K562 (cell line): ENCODE measurements around the gene OR14A16. TPM values are rescaled to one million over a fixed set of nuclear protein-coding genes. Genes with fewer than 3 reads are reported as not detected.
A peak's percentile ranks its signal among the peaks of the same experiment; 100 is the strongest.

Experiments
- CBFA2T3 ChIP-seq: fragments of 450-650 bp; IDR thresholded peaks from 2 replicates; pipeline ENCODE4 v1.6.1; 2017
- CEBPG ChIP-seq, 3 experiments: fragments of 200-800 bp in 1 of 3; sonication (Bioruptor generic) in 1 of 3; sonication (generic) in 1 of 3; formaldehyde crosslinking in 1 of 3; IDR thresholded peaks in 2 of 3; conservative IDR thresholded peaks in 1 of 3; 2 replicates each; pipeline versions ENCODE4 v1.6.1 to v1.8.0; 2016 to 2022; ENCODE audit warnings: missing compliant biosample characterization in 2 of 3, missing genetic modification characterization in 2 of 3, mild to moderate bottlenecking in 1 of 3, missing genetic modification reagents in 1 of 3
- EP400 ChIP-seq: fragments of 450-650 bp; IDR thresholded peaks from 2 replicates; pipeline ENCODE4 v1.6.1; 2017; ENCODE audit warnings: antibody characterized with exemption, mild to moderate bottlenecking, moderate library complexity
- GTF3C2 ChIP-seq: IDR thresholded peaks from 3 replicates; pipeline ENCODE4 v1.6.1; 2011; ENCODE audit warnings: borderline replicate concordance, mild to moderate bottlenecking, moderate library complexity; ENCODE audit not compliant: insufficient read length; ENCODE audit errors: extremely low read depth
- IRF9 ChIP-seq: fragments of 450-650 bp; IDR thresholded peaks from 2 replicates; pipeline ENCODE4 v1.6.1; 2016; ENCODE audit warnings: missing biosample characterization, missing genetic modification characterization
- NCOA6 ChIP-seq: fragments of 450-650 bp; IDR thresholded peaks from 2 replicates; pipeline ENCODE4 v1.6.1; 2017; ENCODE audit warnings: mild to moderate bottlenecking
- SNAPC5 ChIP-seq: fragments of 250-450 bp; sonication (Bioruptor Pico); IDR thresholded peaks from 2 replicates; pipeline ENCODE4 v1.8.0; 2021; ENCODE audit warnings: moderate library complexity, mild to moderate bottlenecking, inconsistent platforms
- SREBF1 ChIP-seq: fragments of 150-350 bp; IDR thresholded peaks from 2 replicates; pipeline ENCODE4 v1.6.1; 2014; ENCODE audit warnings: antibody characterized with exemption, low read depth, low read length, borderline replicate concordance
- TCF7 ChIP-seq: sonication (generic); IDR thresholded peaks from 2 replicates; pipeline ENCODE4 v1.6.1; 2016; ENCODE audit warnings: antibody characterized with exemption, borderline replicate concordance
- TEAD1 ChIP-seq, 2 experiments: fragments of 450-650 bp in 1 of 2; sonication (generic) in 1 of 2; formaldehyde crosslinking; IDR thresholded peaks; 2 replicates each; pipeline versions ENCODE4 v1.4.0 to v1.8.0; 2020 to 2022; ENCODE audit warnings: mild to moderate bottlenecking in 2 of 2, missing genetic modification reagents in 1 of 2
- ZNF41 ChIP-seq: fragments of 250-450 bp; sonication (Bioruptor Pico); conservative IDR thresholded peaks from 2 replicates; pipeline ENCODE4 v1.4.0; 2020; ENCODE audit warnings: mild to moderate bottlenecking
- ZNF436 ChIP-seq: fragments of 250-450, 450-650 bp; sonication (Bioruptor Pico); formaldehyde crosslinking; IDR thresholded peaks from 2 replicates; pipeline ENCODE4 v1.7.0; 2020; ENCODE audit warnings: mild to moderate bottlenecking
- polyA plus RNA-seq, 8 experiments: library from polyadenylated mRNA; depleted of rRNA in 4 of 8; stranded (reverse) in 5 of 8; unstranded in 3 of 8; fragments of >200 nt; fragmentation: Nextera tagmentation in 2 of 8; fragmentation: Illumina TruSeq in 1 of 8; extraction: Ambion mirVana in 2 of 8; extraction: Trizol in 1 of 8; gene quantifications; 2 replicates each; pipeline versions ENCODE4 v1.2.1 to v1.2.3, GENCODE V29; 2011 to 2014; ENCODE audit warnings: inconsistent platforms in 1 of 8, missing spikeins in 1 of 8
- total RNA-seq, 7 experiments: library from RNA; depleted of rRNA in 6 of 7; stranded (reverse); fragments of >200 nt in 6 of 7; fragmentation: Illumina TruSeq in 2 of 7; extraction: Trizol in 2 of 7; gene quantifications; 2 replicates each; pipeline versions ENCODE4 v1.2.1 to v1.2.3, GENCODE V29; 2011 to 2021; ENCODE audit warnings: low replicate concordance in 1 of 7
- TF ChIP-seq, protein P1 (sequence below), 2 experiments: fragments of 150-350 bp in 1 of 2; IDR thresholded peaks; 2 replicates each; pipeline ENCODE4 v1.6.1; 2012 to 2016; ENCODE audit warnings: low read depth in 2 of 2, low read length in 2 of 2, mild to moderate bottlenecking in 1 of 2, moderate library complexity in 1 of 2
- TF ChIP-seq, protein P2 (sequence below): sonication (generic); formaldehyde crosslinking; IDR thresholded peaks from 2 replicates; pipeline ENCODE4 v1.8.1; 2022; ENCODE audit warnings: missing genetic modification reagents
- TF ChIP-seq, protein P3 (sequence below): fragments of 250-450 bp; sonication (Bioruptor Pico); IDR thresholded peaks from 2 replicates; pipeline ENCODE4 v1.6.1; 2021; ENCODE audit warnings: mild to moderate bottlenecking

OR14A16 gene
- total and polyA plus RNA-seq, 9 of the 15 experiments (the other 6 are each of a cell fraction or from before 2014, with no cell fraction given), result not detected

GRCh38 chr1:247857069-247857984 lies 33.4 kb upstream of the OR14A16 start, which contains the start of gene TRIM58 (continued):
- TF ChIP-seq GTF3C2 (peak; percentile 58), NCOA6 (peak; percentile 92), EP400 (0 out of 2 replicates have a peak, but pooled peaks have one; percentile 46), TEAD1 (CRISPR knock-in tag; IDR thresholded peaks at IDR 0.05) (peak in 1 of 2 experiments; percentile 47; a peak in 1 of 4 replicates), CEBPG (CRISPR knock-in tag; IDR thresholded peaks at IDR 0.05) (0 out of 2 replicates have a peak, but pooled peaks have one; percentile 46), CEBPG (tag; conservative IDR thresholded peaks at IDR 0.05 in 1 of 2, IDR thresholded peaks at IDR 0.05 in 1 of 2) (no peak), TCF7 (no peak; the same call in 1 of the 2 replicates), CBFA2T3 (peak; percentile 48), ZNF41 (CRISPR knock-in tag) (no peak), ZNF436 (no peak), SREBF1 (no peak), SNAPC5 (no peak), IRF9 (tag) (no peak)
- TF ChIP-seq, protein P1, sequence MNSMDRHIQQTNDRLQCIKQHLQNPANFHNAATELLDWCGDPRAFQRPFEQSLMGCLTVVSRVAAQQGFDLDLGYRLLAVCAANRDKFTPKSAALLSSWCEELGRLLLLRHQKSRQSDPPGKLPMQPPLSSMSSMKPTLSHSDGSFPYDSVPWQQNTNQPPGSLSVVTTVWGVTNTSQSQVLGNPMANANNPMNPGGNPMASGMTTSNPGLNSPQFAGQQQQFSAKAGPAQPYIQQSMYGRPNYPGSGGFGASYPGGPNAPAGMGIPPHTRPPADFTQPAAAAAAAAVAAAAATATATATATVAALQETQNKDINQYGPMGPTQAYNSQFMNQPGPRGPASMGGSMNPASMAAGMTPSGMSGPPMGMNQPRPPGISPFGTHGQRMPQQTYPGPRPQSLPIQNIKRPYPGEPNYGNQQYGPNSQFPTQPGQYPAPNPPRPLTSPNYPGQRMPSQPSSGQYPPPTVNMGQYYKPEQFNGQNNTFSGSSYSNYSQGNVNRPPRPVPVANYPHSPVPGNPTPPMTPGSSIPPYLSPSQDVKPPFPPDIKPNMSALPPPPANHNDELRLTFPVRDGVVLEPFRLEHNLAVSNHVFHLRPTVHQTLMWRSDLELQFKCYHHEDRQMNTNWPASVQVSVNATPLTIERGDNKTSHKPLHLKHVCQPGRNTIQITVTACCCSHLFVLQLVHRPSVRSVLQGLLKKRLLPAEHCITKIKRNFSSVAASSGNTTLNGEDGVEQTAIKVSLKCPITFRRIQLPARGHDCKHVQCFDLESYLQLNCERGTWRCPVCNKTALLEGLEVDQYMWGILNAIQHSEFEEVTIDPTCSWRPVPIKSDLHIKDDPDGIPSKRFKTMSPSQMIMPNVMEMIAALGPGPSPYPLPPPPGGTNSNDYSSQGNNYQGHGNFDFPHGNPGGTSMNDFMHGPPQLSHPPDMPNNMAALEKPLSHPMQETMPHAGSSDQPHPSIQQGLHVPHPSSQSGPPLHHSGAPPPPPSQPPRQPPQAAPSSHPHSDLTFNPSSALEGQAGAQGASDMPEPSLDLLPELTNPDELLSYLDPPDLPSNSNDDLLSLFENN (IDR thresholded peaks at IDR 0.05; ENCODE audit: low read depth in 2 of 2, low read length in 2 of 2), result peak in 1 of 2 experiments; percentile 45; a peak in 1 of 4 replicates
- TF ChIP-seq, protein P2, sequence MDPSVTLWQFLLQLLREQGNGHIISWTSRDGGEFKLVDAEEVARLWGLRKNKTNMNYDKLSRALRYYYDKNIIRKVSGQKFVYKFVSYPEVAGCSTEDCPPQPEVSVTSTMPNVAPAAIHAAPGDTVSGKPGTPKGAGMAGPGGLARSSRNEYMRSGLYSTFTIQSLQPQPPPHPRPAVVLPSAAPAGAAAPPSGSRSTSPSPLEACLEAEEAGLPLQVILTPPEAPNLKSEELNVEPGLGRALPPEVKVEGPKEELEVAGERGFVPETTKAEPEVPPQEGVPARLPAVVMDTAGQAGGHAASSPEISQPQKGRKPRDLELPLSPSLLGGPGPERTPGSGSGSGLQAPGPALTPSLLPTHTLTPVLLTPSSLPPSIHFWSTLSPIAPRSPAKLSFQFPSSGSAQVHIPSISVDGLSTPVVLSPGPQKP (CRISPR knock-in tag), result no peak
- TF ChIP-seq, protein P3, sequence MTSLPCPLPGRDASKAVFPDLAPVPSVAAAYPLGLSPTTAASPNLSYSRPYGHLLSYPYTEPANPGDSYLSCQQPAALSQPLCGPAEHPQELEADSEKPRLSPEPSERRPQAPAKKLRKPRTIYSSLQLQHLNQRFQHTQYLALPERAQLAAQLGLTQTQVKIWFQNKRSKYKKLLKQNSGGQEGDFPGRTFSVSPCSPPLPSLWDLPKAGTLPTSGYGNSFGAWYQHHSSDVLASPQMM, result no peak
